Liver (tissue), 9 donors: ENCODE data around the gene ERFE. TPM values are rescaled to one million over a fixed set of nuclear protein-coding genes. Genes with fewer than 3 reads are reported as not detected.

Experiments used
- DNase-seq: peaks from one replicate; pipeline ENCODE4 v3.0.0-alpha.2; 2017; ENCODE audit warnings: low spot score
- H3K27ac ChIP-seq, 2 donors: one replicate each; pipeline ENCODE4 v1.7.0; 2013; ENCODE audit warnings: inconsistent platforms in 2 of 2, low read length in 2 of 2, control low read depth in 1 of 2, low read depth in 1 of 2, mild to moderate bottlenecking in 1 of 2
- H3K27me3 ChIP-seq, 4 donors: one replicate each; pipeline versions ENCODE4 v1.6.1 to v1.7.0; 2013; ENCODE audit warnings: low read length in 3 of 4, inconsistent platforms in 1 of 4, mild to moderate bottlenecking in 1 of 4, moderate library complexity in 1 of 4; ENCODE audit not compliant: control insufficient read depth in 4 of 4, insufficient read depth in 4 of 4
- H3K36me3 ChIP-seq, 4 donors: one replicate each; pipeline versions ENCODE4 v1.6.1 to v1.7.0; 2013; ENCODE audit warnings: low read length in 3 of 4, mild to moderate bottlenecking in 3 of 4, low read depth in 1 of 4, moderate library complexity in 1 of 4; ENCODE audit not compliant: control insufficient read depth in 4 of 4, insufficient read depth in 3 of 4
- H3K4me1 ChIP-seq, 4 donors: one replicate each; pipeline versions ENCODE4 v1.6.1 to v1.7.0; 2013; ENCODE audit warnings: low read length in 3 of 4, mild to moderate bottlenecking in 3 of 4, moderate library complexity in 1 of 4; ENCODE audit not compliant: control insufficient read depth in 4 of 4, insufficient read depth in 4 of 4
- H3K4me3 ChIP-seq, 3 donors: one replicate each; pipeline versions ENCODE4 v1.6.1 to v1.7.0; 2013; ENCODE audit warnings: low read length in 3 of 3, control low read depth in 1 of 3, low read depth in 1 of 3, mild to moderate bottlenecking in 1 of 3
- H3K9ac ChIP-seq, 2 donors: one replicate each; pipeline ENCODE4 v1.7.0; 2013; ENCODE audit warnings: low read length in 2 of 2, mild to moderate bottlenecking in 2 of 2, moderate library complexity in 2 of 2, control low read depth in 1 of 2, low read depth in 1 of 2
- H3K9me3 ChIP-seq, 4 donors: one replicate each; pipeline versions ENCODE4 v1.6.1 to v1.7.0; 2013; ENCODE audit warnings: low read length in 3 of 4; ENCODE audit not compliant: control insufficient read depth in 4 of 4
- ATF3 ChIP-seq: IDR thresholded peaks from 2 replicates; pipeline ENCODE4 v1.6.1; 2016; ENCODE audit warnings: antibody characterized with exemption
- CTCF ChIP-seq: fragments of 150-350 bp; IDR thresholded peaks from 2 replicates; pipeline ENCODE4 v1.5.1; 2017; ENCODE audit warnings: improper control_type of control experiment, low read depth, low read length; ENCODE audit not compliant: missing input control
- EGR1 ChIP-seq, 2 donors: IDR thresholded peaks; 2 replicates each; pipeline ENCODE4 v1.6.1; 2016 to 2018; ENCODE audit warnings: antibody characterized with exemption in 2 of 2, low read depth in 2 of 2
- FOXA1 ChIP-seq: IDR thresholded peaks from 2 replicates; pipeline ENCODE4 v1.6.1; 2016; ENCODE audit warnings: antibody characterized with exemption
- HNF4A ChIP-seq, 2 donors: conservative IDR thresholded peaks; 2 replicates each; pipeline ENCODE4 v1.6.1; 2016; ENCODE audit warnings: antibody characterized with exemption in 2 of 2, mild to moderate bottlenecking in 2 of 2
- HNF4G ChIP-seq: IDR thresholded peaks from 2 replicates; pipeline ENCODE4 v1.6.1; 2016; ENCODE audit warnings: antibody characterized with exemption
- JUND ChIP-seq, 2 donors: IDR thresholded peaks; 2 replicates each; pipeline ENCODE4 v1.6.1; 2016; ENCODE audit warnings: antibody characterized with exemption in 2 of 2
- MAX ChIP-seq: IDR thresholded peaks from 2 replicates; pipeline ENCODE4 v1.6.1; 2016; ENCODE audit warnings: antibody characterized with exemption
- NR2F2 ChIP-seq: IDR thresholded peaks from 2 replicates; pipeline ENCODE4 v1.6.1; 2016; ENCODE audit warnings: antibody characterized with exemption
- REST ChIP-seq: IDR thresholded peaks from 2 replicates; pipeline ENCODE4 v1.6.1; 2016; ENCODE audit warnings: antibody characterized with exemption, mild to moderate bottlenecking
- RXRA ChIP-seq, 2 donors: IDR thresholded peaks; 2 replicates each; pipeline ENCODE4 v1.6.1; 2017 to 2018; ENCODE audit warnings: antibody characterized with exemption in 2 of 2, mild to moderate bottlenecking in 1 of 2
- SP1 ChIP-seq: IDR thresholded peaks from 2 replicates; pipeline ENCODE4 v1.6.1; 2018; ENCODE audit warnings: antibody characterized with exemption, mild to moderate bottlenecking
- YY1 ChIP-seq: IDR thresholded peaks from 2 replicates; pipeline ENCODE4 v1.6.1; 2016; ENCODE audit warnings: antibody characterized with exemption, mild to moderate bottlenecking
- ZBTB33 ChIP-seq: IDR thresholded peaks from 2 replicates; pipeline ENCODE4 v1.6.1; 2016; ENCODE audit warnings: antibody characterized with exemption
- WGBS: extraction: QIAGEN DNeasy Blood & Tissue Kit; methylation state at CpG from one replicate; pipeline ENCODE4 v1.1.7; 2013; 5-methylcytosine and 5-hydroxymethylcytosine counted together
- polyA plus RNA-seq, 2 donors: library from polyadenylated mRNA; stranded (reverse) in 1 of 2; unstranded in 1 of 2; fragments of 200-250 nt in 1 of 2; fragments of >200 nt in 1 of 2; fragmentation: Nextera tagmentation in 1 of 2; extraction: Ambion mirVana in 1 of 2; gene quantifications; one replicate each; pipeline versions ENCODE4 v1.2.1 to v1.2.3, GENCODE V29; 2013 to 2015
- total RNA-seq, 2 donors: library from RNA; depleted of rRNA; stranded (reverse); fragments of >200 nt; gene quantifications; one replicate each; pipeline ENCODE4 v1.2.3, GENCODE V29; 2014
- donor health status: healthy.
- donor health status: healthy.
- donor health status: healthy.
- donor health status: healthy.
- donor health status: healthy.

ERFE gene
- total and polyA plus RNA-seq, 4 donors: 0.17 to 14.0 TPM; not detected in 2

- no peak for TF ChIP-seq NR2F2
Measured at GRCh38 chr2:238157506-238158017, 1.2 kb upstream of the ERFE start (continued).

- no peak for TF ChIP-seq MAX
- no peak for TF ChIP-seq NR2F2
- no peak for TF ChIP-seq HNF4A (conservative IDR thresholded peaks at IDR 0.05)
- TF ChIP-seq JUND (IDR thresholded peaks at IDR 0.05): no peak
- TF ChIP-seq REST: no peak
- no peak for TF ChIP-seq ATF3
- TF ChIP-seq ZBTB33: no peak
- TF ChIP-seq SP1: no peak
- TF ChIP-seq YY1: no peak
- TF ChIP-seq FOXA1: no peak
- no peak for TF ChIP-seq RXRA (IDR thresholded peaks at IDR 0.05)
- TF ChIP-seq CTCF: no peak
- TF ChIP-seq HNF4G: no peak
- no peak for TF ChIP-seq EGR1 (IDR thresholded peaks at IDR 0.05; ENCODE audit: low read depth in 2 of 2)
- no peak overlapping the region for H3K9ac ChIP-seq
- H3K36me3 ChIP-seq: no peaks in the 10 kb centered on the region
- 70% methylated on average over 21 of the region's 21 CpGs for WGBS
- H3K27ac ChIP-seq: no peak overlapping the region
- peaks cover 0 to 7% (median 3%) of the 10 kb centered on the region in 4 donors for H3K4me1 ChIP-seq
- no peaks in the 10 kb centered on the region for H3K27me3 ChIP-seq
- DNase-seq: no peak
- H3K4me3 ChIP-seq: no peak overlapping the region
- no peaks in the 10 kb centered on the region for H3K9me3 ChIP-seq
Measured at GRCh38 chr2:238158018-238158508, 707 bp upstream of the ERFE start.
